Skeletal muscle tissue (tissue), 4 donors: ENCODE measurements around the gene ACSF3. TPM values are rescaled to one million over a fixed set of nuclear protein-coding genes. Genes with fewer than 3 reads are reported as not detected.
A peak's percentile ranks its signal among the peaks of the same experiment; 100 is the strongest.
"Not testable (repeated sequence)": the region's sequence is repeated elsewhere in the genome, so short reads cannot be mapped to it uniquely, and the experiment has no call there.

Experiments
- H3K27ac ChIP-seq: one replicate; pipeline ENCODE4 v1.7.0; 2013; ENCODE audit warnings: mild to moderate bottlenecking, low read depth, low read length, inconsistent platforms
- H3K27me3 ChIP-seq, 3 donors: one replicate each; pipeline ENCODE4 v1.7.0; 2013; ENCODE audit warnings: low read length in 3 of 3; ENCODE audit not compliant: control insufficient read depth in 3 of 3, insufficient read depth in 3 of 3
- H3K36me3 ChIP-seq, 3 donors: one replicate each; pipeline ENCODE4 v1.7.0; 2013; ENCODE audit warnings: low read length in 3 of 3; ENCODE audit not compliant: control insufficient read depth in 3 of 3, insufficient read depth in 3 of 3
- H3K4me1 ChIP-seq, 3 donors: one replicate each; pipeline ENCODE4 v1.7.0; 2013; ENCODE audit warnings: low read length in 3 of 3, mild to moderate bottlenecking in 3 of 3; ENCODE audit not compliant: control insufficient read depth in 3 of 3, insufficient read depth in 3 of 3
- H3K4me3 ChIP-seq, 3 donors: one replicate each; pipeline ENCODE4 v1.7.0; 2013; ENCODE audit warnings: low read length in 3 of 3
- H3K9ac ChIP-seq, 3 donors: one replicate each; pipeline ENCODE4 v1.7.0; 2013; ENCODE audit warnings: low read length in 3 of 3, mild to moderate bottlenecking in 3 of 3, moderate library complexity in 2 of 3, low read depth in 1 of 3
- H3K9me3 ChIP-seq, 3 donors: one replicate each; pipeline ENCODE4 v1.7.0; 2013; ENCODE audit warnings: low read length in 3 of 3; ENCODE audit not compliant: control insufficient read depth in 3 of 3
- total RNA-seq: library from RNA; depleted of rRNA; stranded (reverse); fragments of >200 nt; gene quantifications from one replicate; pipeline ENCODE4 v1.2.3, GENCODE V29; 2014
- donor health status: Osteomylitis.

ACSF3 gene
- total RNA-seq, 1 donor from 2014 or later, result 12.5 TPM

- H3K4me1 ChIP-seq, result peaks cover 12 to 42% (median 19%) of the 10 kb centered on the region in 3 donors
- H3K27ac ChIP-seq, H3K36me3 ChIP-seq, H3K9me3 ChIP-seq: not testable (repeated sequence)
- H3K27me3 ChIP-seq, result peaks cover 26 to 30% (median 29%) of the 10 kb centered on the region in 3 donors
- H3K4me3 ChIP-seq, result peak overlapping the region; percentile 59 to 91 (median 91)
- H3K9ac ChIP-seq, result peak overlapping the region in 2 of 3 donors; percentile 61 to 89
These were observed 425 bp upstream of the ACSF3 start for GRCh38 chr16:89093252-89093601.

GRCh38 chr16:89094252-89094879, 714 bp downstream of the ACSF3 start:
- H3K9ac ChIP-seq, result peak overlapping the region; percentile 84 to 89 (median 86)
- peaks cover 17 to 24% (median 20%) of the 10 kb centered on the region in 3 donors for H3K27me3 ChIP-seq
- peaks cover 0 to 6% (median 4%) of the 10 kb centered on the region in 3 donors for H3K36me3 ChIP-seq
- peak overlapping the region; percentile 91 for H3K4me3 ChIP-seq
- H3K9me3 ChIP-seq, result no peaks in the 10 kb centered on the region
- H3K27ac ChIP-seq, result no peak overlapping the region
- peaks cover 12 to 46% (median 23%) of the 10 kb centered on the region in 3 donors for H3K4me1 ChIP-seq

GRCh38 chr16:89094880-89095258, 1.2 kb downstream of the ACSF3 start:
- H3K9ac ChIP-seq, result peak overlapping the region; percentile 84 to 89 (median 86)
- H3K36me3 ChIP-seq, result peaks cover 0 to 6% (median 4%) of the 10 kb centered on the region in 3 donors
- peaks cover 12 to 46% (median 23%) of the 10 kb centered on the region in 3 donors for H3K4me1 ChIP-seq
- peaks cover 12 to 21% (median 17%) of the 10 kb centered on the region in 3 donors for H3K27me3 ChIP-seq
- H3K4me3 ChIP-seq, result peak overlapping the region; percentile 91
- H3K27ac ChIP-seq, result no peak overlapping the region
- H3K9me3 ChIP-seq, result no peaks in the 10 kb centered on the region

GRCh38 chr16:89095491-89095951, 1.9 kb downstream of the ACSF3 start:
- Histone ChIP-seq H3K27me3 (peaks cover 12 to 15% (median 12%) of the 10 kb centered on the region in 3 donors), H3K4me1 (peaks cover 12 to 40% (median 23%) of the 10 kb centered on the region in 3 donors), H3K4me3 (no peak overlapping the region), H3K27ac (no peak overlapping the region), H3K36me3 (peaks cover 0 to 6% (median 4%) of the 10 kb centered on the region in 3 donors), H3K9ac (no peak overlapping the region), H3K9me3 (no peaks in the 10 kb centered on the region)

- Histone ChIP-seq H3K27me3 (peaks cover 11 to 12% (median 12%) of the 10 kb centered on the region in 3 donors), H3K4me3 (no peak overlapping the region), H3K36me3 (peaks cover 2 to 9% (median 5%) of the 10 kb centered on the region in 3 donors), H3K9ac (peak overlapping the region in 1 of 3 donors; percentile 3), H3K4me1 (peaks cover 12 to 36% (median 23%) of the 10 kb centered on the region in 3 donors), H3K9me3 (no peaks in the 10 kb centered on the region), H3K27ac (no peak overlapping the region)
These were observed 2.5 kb downstream of the ACSF3 start for GRCh38 chr16:89096042-89096717.

- H3K4me3 ChIP-seq, result no peak overlapping the region
- H3K4me1 ChIP-seq, result peaks cover 12 to 36% (median 23%) of the 10 kb centered on the region in 3 donors
- no peaks in the 10 kb centered on the region for H3K9me3 ChIP-seq
- peak overlapping the region in 1 of 3 donors; percentile 3 for H3K9ac ChIP-seq
- peaks cover 9 to 16% (median 12%) of the 10 kb centered on the region in 3 donors for H3K36me3 ChIP-seq
- peaks cover 5 to 7% (median 7%) of the 10 kb centered on the region in 3 donors for H3K27me3 ChIP-seq
- no peak overlapping the region for H3K27ac ChIP-seq
These were observed 3.2 kb downstream of the ACSF3 start for GRCh38 chr16:89096768-89097391.

GRCh38 chr16:89097392-89097772, 3.7 kb downstream of the ACSF3 start:
- Histone ChIP-seq H3K4me3 (no peak overlapping the region), H3K4me1 (peaks cover 12 to 36% (median 23%) of the 10 kb centered on the region in 3 donors), H3K27ac (no peak overlapping the region), H3K36me3 (peaks cover 14 to 21% (median 17%) of the 10 kb centered on the region in 3 donors), H3K9ac (peak overlapping the region in 1 of 3 donors; percentile 8), H3K27me3 (peaks cover under 1 to 2% (median 2%) of the 10 kb centered on the region in 3 donors), H3K9me3 (no peaks in the 10 kb centered on the region)

GRCh38 chr16:89098767-89099430, 5.2 kb downstream of the ACSF3 start:
- H3K9ac ChIP-seq, result no peak overlapping the region
- H3K4me1 ChIP-seq, result peaks cover 10 to 36% (median 23%) of the 10 kb centered on the region in 3 donors
- H3K27me3 ChIP-seq, result no peaks in the 10 kb centered on the region
- no peaks in the 10 kb centered on the region for H3K9me3 ChIP-seq
- H3K27ac ChIP-seq, result no peak overlapping the region
- H3K4me3 ChIP-seq, result no peak overlapping the region
- H3K36me3 ChIP-seq, result peaks cover 29 to 35% (median 32%) of the 10 kb centered on the region in 3 donors

- H3K27ac ChIP-seq, result no peak overlapping the region
- no peaks in the 10 kb centered on the region for H3K9me3 ChIP-seq
- no peaks in the 10 kb centered on the region for H3K27me3 ChIP-seq
- H3K4me1 ChIP-seq, result peaks cover 2 to 27% (median 15%) of the 10 kb centered on the region in 3 donors
- no peak overlapping the region for H3K9ac ChIP-seq
- H3K36me3 ChIP-seq, result peaks cover 34 to 38% (median 38%) of the 10 kb centered on the region in 3 donors
- H3K4me3 ChIP-seq, result no peak overlapping the region
These were observed 6.3 kb downstream of the ACSF3 start for GRCh38 chr16:89099905-89100304.
